SK-N-SH (cell line): ENCODE results near the gene DSCAML1. TPM values are rescaled to one million over a fixed set of nuclear protein-coding genes. Genes with fewer than 3 reads are reported as not detected.

ENCODE experiments used
- CTCF ChIA-PET: fragments of 300-600, 350-600 bp; formaldehyde crosslinking; extraction: SDS; loops from one replicate; lab custom pipeline; 2021; lab: Yijun Ruan, JAX
- POLR2A ChIA-PET: fragments of 350-600 bp; sonication (Branson Sonifier 250); formaldehyde crosslinking; extraction: SDS; loops from one replicate; lab custom pipeline; 2020; ENCODE audit warnings: antibody characterized with exemption, inconsistent platforms; lab: Yijun Ruan, JAX
- DNase-seq: peaks from one replicate; pipeline ENCODE4 v3.0.0; 2012
- H2AFZ ChIP-seq: fragments of 200-600 bp; sonication (generic); 2 replicates; pipeline ENCODE4 v1.8.1; 2016; ENCODE audit warnings: antibody characterized with exemption, mild to moderate bottlenecking, low read depth
- H3F3A ChIP-seq: fragments of 200-600 bp; sonication (generic); replicated peaks from 2 replicates; pipeline ENCODE3; 2016; ENCODE audit warnings: antibody characterized with exemption, mild to moderate bottlenecking; ENCODE audit not compliant: insufficient read depth
- H3K27ac ChIP-seq, 2 experiments: fragments of 200-500 bp in 1 of 2; fragments of 200-600 bp in 1 of 2; sonication (Bioruptor generic) in 1 of 2; sonication (generic), shearing (Covaris generic) in 1 of 2; 2 replicates each; pipeline versions ENCODE4 v1.5.1 to v1.6.1; 2014 to 2016; ENCODE audit warnings: low read depth in 2 of 2, inconsistent platforms in 1 of 2, low read length in 1 of 2, mild to moderate bottlenecking in 1 of 2, mixed read lengths in 1 of 2
- H3K27me3 ChIP-seq: fragments of 200-600 bp; sonication (generic), shearing (Covaris generic); 2 replicates; pipeline ENCODE4 v1.6.1; 2016; ENCODE audit warnings: mixed run types; ENCODE audit not compliant: insufficient read depth
- H3K36me3 ChIP-seq, 2 experiments: fragments of 200-500 bp in 1 of 2; fragments of 200-600 bp in 1 of 2; sonication (Bioruptor generic) in 1 of 2; sonication (generic) in 1 of 2; replicated peaks in 1 of 2; 2 replicates each; pipeline versions ENCODE3 to v1.5.1; 2014 to 2016; ENCODE audit warnings: low read length in 1 of 2, mild to moderate bottlenecking in 1 of 2; ENCODE audit not compliant: insufficient read depth in 2 of 2, control insufficient read depth in 1 of 2
- H3K4me1 ChIP-seq, 2 experiments: fragments of 200-500 bp in 1 of 2; fragments of 200-600 bp in 1 of 2; sonication (Bioruptor generic) in 1 of 2; sonication (generic), shearing (Covaris generic) in 1 of 2; 2 replicates each; pipeline versions ENCODE4 v1.5.1 to v1.6.1; 2014 to 2016; ENCODE audit warnings: low read depth in 1 of 2, low read length in 1 of 2, mixed run types in 1 of 2; ENCODE audit not compliant: insufficient read depth in 2 of 2, control insufficient read depth in 1 of 2
- H3K4me2 ChIP-seq: fragments of 200-600 bp; sonication (generic), shearing (Covaris generic); 2 replicates; pipeline ENCODE4 v1.6.1; 2017; ENCODE audit warnings: mixed run types
- H3K4me3 ChIP-seq, 2 experiments: fragments of 200-500 bp in 1 of 2; fragments of 200-600 bp in 1 of 2; sonication (Bioruptor generic) in 1 of 2; sonication (generic), shearing (Covaris generic) in 1 of 2; 2 replicates each; pipeline versions ENCODE4 v1.5.1 to v1.8.1; 2014 to 2016; ENCODE audit warnings: low read depth in 2 of 2, inconsistent platforms in 1 of 2, low read length in 1 of 2, mild to moderate bottlenecking in 1 of 2, mixed read lengths in 1 of 2, moderate library complexity in 1 of 2
- H3K79me2 ChIP-seq: fragments of 200-600 bp; sonication (generic); 2 replicates; pipeline ENCODE4 v1.8.1; 2017; ENCODE audit warnings: mild to moderate bottlenecking; ENCODE audit not compliant: insufficient read depth
- H3K9ac ChIP-seq: fragments of 200-600 bp; sonication (generic); 2 replicates; pipeline ENCODE4 v1.6.1; 2017; ENCODE audit warnings: mixed run types
- H3K9me2 ChIP-seq: fragments of 200-600 bp; sonication (generic); 2 replicates; pipeline ENCODE4 v1.6.1; 2017; ENCODE audit warnings: mixed run types
- H3K9me3 ChIP-seq: fragments of 200-600 bp; sonication (generic); 2 replicates; pipeline ENCODE4 v1.6.1; 2017; ENCODE audit warnings: mixed run types, mild to moderate bottlenecking, moderate library complexity
- H4K20me1 ChIP-seq: fragments of 200-600 bp; sonication (generic); 2 replicates; pipeline ENCODE4 v1.6.1; 2017; ENCODE audit warnings: mild to moderate bottlenecking, mixed run types; ENCODE audit not compliant: insufficient read depth
- ELF1 ChIP-seq: IDR thresholded peaks from 2 replicates; pipeline ENCODE4 v1.4.0; 2012
- EP300 ChIP-seq, 2 experiments: IDR thresholded peaks; 2 replicates each; pipeline versions ENCODE4 v1.4.0 to v1.6.1; 2012; ENCODE audit warnings: borderline replicate concordance in 1 of 2, low read depth in 1 of 2, low read length in 1 of 2
- FOXJ3 ChIP-seq: sonication (generic); formaldehyde crosslinking; IDR thresholded peaks from 2 replicates; pipeline ENCODE4 v1.5.1; 2020; ENCODE audit warnings: mild to moderate bottlenecking, missing genetic modification reagents
- FOXM1 ChIP-seq: IDR thresholded peaks from 2 replicates; pipeline ENCODE4 v1.4.0; 2012; ENCODE audit warnings: low read depth, mild to moderate bottlenecking
- GATA2 ChIP-seq: sonication (generic); formaldehyde crosslinking; IDR thresholded peaks from 2 replicates; pipeline ENCODE4 v1.5.0; 2020; ENCODE audit warnings: mild to moderate bottlenecking, missing genetic modification reagents
- MXI1 ChIP-seq: IDR thresholded peaks from 2 replicates; pipeline ENCODE4 v1.6.1; 2012; ENCODE audit warnings: mild to moderate bottlenecking, low read depth, low read length, improper control_type of control experiment
- NFIC ChIP-seq: IDR thresholded peaks from 2 replicates; pipeline ENCODE4 v1.4.0; 2012; ENCODE audit warnings: borderline replicate concordance
- POLR2AphosphoS5 ChIP-seq: IDR thresholded peaks from 2 replicates; pipeline ENCODE4 v1.6.1; 2012; ENCODE audit warnings: low read depth, low read length
- RAD21 ChIP-seq: IDR thresholded peaks from 2 replicates; pipeline ENCODE4 v1.6.1; 2012; ENCODE audit warnings: mild to moderate bottlenecking, low read length
- RCOR1 ChIP-seq: fragments of 150-350 bp; IDR thresholded peaks from 2 replicates; pipeline ENCODE4 v1.6.1; 2017; ENCODE audit warnings: antibody characterized with exemption, low read length
- REST ChIP-seq: IDR thresholded peaks from 2 replicates; pipeline ENCODE4 v1.6.1; 2012; ENCODE audit warnings: mild to moderate bottlenecking, low read depth, low read length, moderate library complexity
- SMC3 ChIP-seq: IDR thresholded peaks from 2 replicates; pipeline ENCODE4 v1.6.1; 2012; ENCODE audit warnings: low read depth, low read length, improper control_type of control experiment
- TCF12 ChIP-seq: IDR thresholded peaks from 2 replicates; pipeline ENCODE4 v1.4.0; 2012
- USF1 ChIP-seq: IDR thresholded peaks from 2 replicates; pipeline ENCODE4 v1.4.0; 2012; ENCODE audit warnings: low read depth, borderline replicate concordance
- USF2 ChIP-seq: fragments of 150-350 bp; IDR thresholded peaks from 2 replicates; pipeline ENCODE4 v1.6.1; 2017; ENCODE audit warnings: antibody characterized with exemption, low read length, low read depth, borderline replicate concordance
- YY1 ChIP-seq: IDR thresholded peaks from 2 replicates; pipeline ENCODE4 v1.4.0; 2012; ENCODE audit warnings: low read depth, mild to moderate bottlenecking
- ZBTB33 ChIP-seq: IDR thresholded peaks from 2 replicates; pipeline ENCODE4 v1.4.0; 2012; ENCODE audit warnings: low read depth, borderline replicate concordance
- WGBS: methylation state at CpG from one replicate; pipeline ENCODE4 v1.1.6; 2017; ENCODE audit warnings: low lambda C conversion rate; 5-methylcytosine and 5-hydroxymethylcytosine counted together
- polyA plus RNA-seq, 3 experiments: library from polyadenylated mRNA; depleted of rRNA; stranded (reverse); fragments of >200 nt; gene quantifications; 2 replicates each; pipeline ENCODE4 v1.2.3, GENCODE V29; 2012
- TF ChIP-seq, protein P1 (sequence below): fragments of 200-600 bp; sonication (generic); IDR thresholded peaks from 2 replicates; pipeline ENCODE4 v1.6.1; 2017; ENCODE audit warnings: antibody characterized with exemption, mild to moderate bottlenecking, moderate library complexity

DSCAML1 gene
- polyA plus RNA-seq, 1 of the 3 experiments (the other 2 are of a cell fraction), result not detected

DNA sequence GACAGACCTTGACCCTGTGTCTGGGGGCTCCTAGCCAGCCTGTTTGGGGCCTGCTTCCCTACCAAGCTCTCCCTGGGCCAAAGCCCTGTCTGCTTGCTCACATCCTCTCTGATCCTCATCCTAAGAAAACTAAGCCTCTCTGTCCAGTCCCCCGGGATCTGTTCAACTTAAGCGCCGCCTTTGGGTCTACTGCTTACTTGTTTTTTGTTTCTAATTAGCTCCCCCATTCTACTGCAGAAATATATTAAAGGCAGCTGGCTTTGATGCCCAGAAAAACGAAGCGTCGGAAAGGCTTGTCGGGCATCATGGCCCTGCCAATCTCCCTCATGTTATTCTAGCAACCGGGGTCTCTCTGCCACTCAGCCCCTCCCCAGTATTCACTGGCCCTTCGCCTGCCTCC lies 3.4 kb downstream of the DSCAML1 start:
- H3K4me3 ChIP-seq, result no peak overlapping the region
- no peak overlapping the region for H3K27ac ChIP-seq
- POLR2A ChIA-PET, result no interaction called here
- no peak overlapping the region for H3K4me2 ChIP-seq
- DNase-seq, result no peak
- no peak for TF ChIP-seq SMC3
- TF ChIP-seq NFIC, result no peak
- no peak for TF ChIP-seq USF2
- TF ChIP-seq, protein P1, sequence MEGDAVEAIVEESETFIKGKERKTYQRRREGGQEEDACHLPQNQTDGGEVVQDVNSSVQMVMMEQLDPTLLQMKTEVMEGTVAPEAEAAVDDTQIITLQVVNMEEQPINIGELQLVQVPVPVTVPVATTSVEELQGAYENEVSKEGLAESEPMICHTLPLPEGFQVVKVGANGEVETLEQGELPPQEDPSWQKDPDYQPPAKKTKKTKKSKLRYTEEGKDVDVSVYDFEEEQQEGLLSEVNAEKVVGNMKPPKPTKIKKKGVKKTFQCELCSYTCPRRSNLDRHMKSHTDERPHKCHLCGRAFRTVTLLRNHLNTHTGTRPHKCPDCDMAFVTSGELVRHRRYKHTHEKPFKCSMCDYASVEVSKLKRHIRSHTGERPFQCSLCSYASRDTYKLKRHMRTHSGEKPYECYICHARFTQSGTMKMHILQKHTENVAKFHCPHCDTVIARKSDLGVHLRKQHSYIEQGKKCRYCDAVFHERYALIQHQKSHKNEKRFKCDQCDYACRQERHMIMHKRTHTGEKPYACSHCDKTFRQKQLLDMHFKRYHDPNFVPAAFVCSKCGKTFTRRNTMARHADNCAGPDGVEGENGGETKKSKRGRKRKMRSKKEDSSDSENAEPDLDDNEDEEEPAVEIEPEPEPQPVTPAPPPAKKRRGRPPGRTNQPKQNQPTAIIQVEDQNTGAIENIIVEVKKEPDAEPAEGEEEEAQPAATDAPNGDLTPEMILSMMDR, result no peak
- no peak for TF ChIP-seq EP300 (IDR thresholded peaks at IDR 0.05; ENCODE audit: borderline replicate concordance in 1 of 2, low read depth in 1 of 2, low read length in 1 of 2)
- TF ChIP-seq RAD21, result no peak
- no peak for TF ChIP-seq MXI1
- no peak for TF ChIP-seq REST
- no peak for TF ChIP-seq TCF12
- no peak for TF ChIP-seq FOXM1
- no peak for TF ChIP-seq ZBTB33
- TF ChIP-seq GATA2 (CRISPR knock-in tag), result no peak
- no peak for TF ChIP-seq YY1
- no peak for TF ChIP-seq RCOR1
- no peak for TF ChIP-seq FOXJ3
- TF ChIP-seq POLR2AphosphoS5, result no peak
- no peak for TF ChIP-seq USF1
- TF ChIP-seq ELF1, result no peak
- H3K36me3 ChIP-seq, result no peaks in the 10 kb centered on the region
- H2AFZ ChIP-seq, result no peak overlapping the region
- H4K20me1 ChIP-seq, result no peaks in the 10 kb centered on the region
- 71% methylated on average over 9 of the region's 9 CpGs for WGBS
- H3K9me3 ChIP-seq, result no peaks in the 10 kb centered on the region
- no peaks in the 10 kb centered on the region for H3K79me2 ChIP-seq
- H3K27me3 ChIP-seq, result peaks cover 24% of the 10 kb centered on the region
- H3K4me1 ChIP-seq, result peaks cover 0 to 14% of the 10 kb centered on the region in 2 experiments; a peak in 1 of 4 replicates
- H3F3A ChIP-seq, result no peaks in the 10 kb centered on the region
- H3K9ac ChIP-seq, result no peak overlapping the region
- no peaks in the 10 kb centered on the region for H3K9me2 ChIP-seq
- CTCF ChIA-PET, result interaction anchor here (0.7 to 5.6 kb wide), 5 partner anchors 9 to 367 kb away, joined by 3 to 46 read pairs (median 4); no protein-coding TSS in a partner anchor
